ENCODE measurements around the gene EIF4G2.
"Not testable (repeated sequence)": the region's sequence is repeated elsewhere in the genome, so short reads cannot be mapped to it uniquely, and the experiment has no call there.

Gene EIF4G2

DNA sequence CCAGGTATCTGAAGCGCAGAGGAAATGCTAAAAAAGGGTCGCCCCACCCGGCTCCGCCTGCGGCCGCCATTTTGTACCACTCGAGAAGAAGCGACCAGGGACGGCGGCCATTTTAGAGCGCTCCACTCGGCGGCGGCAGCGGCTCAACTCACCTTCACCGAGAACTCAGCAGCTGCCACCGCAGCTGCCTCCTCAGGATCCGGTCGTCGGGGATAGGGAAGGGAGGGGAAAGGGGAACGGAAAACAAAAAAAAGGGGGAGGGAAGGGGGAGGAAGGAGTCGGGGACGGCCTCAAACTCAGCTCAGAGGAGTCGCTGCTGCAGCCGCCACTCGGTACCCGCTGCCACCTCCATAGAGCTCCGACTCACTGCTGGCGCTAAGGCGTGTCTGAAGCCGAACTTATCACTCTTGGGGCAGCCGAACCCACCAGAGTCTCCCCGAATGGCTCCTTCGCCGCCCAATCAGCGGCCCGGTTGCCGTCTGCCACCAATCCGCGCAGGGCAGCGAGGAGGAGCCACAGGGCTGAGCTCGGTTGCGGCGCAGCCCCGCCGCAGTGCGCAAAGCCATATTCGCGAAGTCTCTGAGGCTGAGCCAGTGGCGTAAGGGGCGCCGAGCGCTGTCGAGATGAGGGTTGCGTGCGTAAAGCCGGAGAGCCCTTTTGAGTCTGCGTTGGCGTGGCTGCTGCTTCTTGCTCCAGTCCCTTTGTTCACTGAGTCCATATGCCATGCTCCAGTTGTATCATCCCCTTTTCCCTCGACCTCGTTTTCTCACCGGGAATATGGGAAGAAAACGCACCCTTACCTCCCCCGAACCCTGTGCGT lies at the start of gene EIF4G2:
Gene EIF4G2 (minus strand): TSS at position 374 of the 820 bp plus-strand sequence.
- peak; percentile 97 for DNase-seq (ENCODE audit: low read depth, low spot score)

DNA sequence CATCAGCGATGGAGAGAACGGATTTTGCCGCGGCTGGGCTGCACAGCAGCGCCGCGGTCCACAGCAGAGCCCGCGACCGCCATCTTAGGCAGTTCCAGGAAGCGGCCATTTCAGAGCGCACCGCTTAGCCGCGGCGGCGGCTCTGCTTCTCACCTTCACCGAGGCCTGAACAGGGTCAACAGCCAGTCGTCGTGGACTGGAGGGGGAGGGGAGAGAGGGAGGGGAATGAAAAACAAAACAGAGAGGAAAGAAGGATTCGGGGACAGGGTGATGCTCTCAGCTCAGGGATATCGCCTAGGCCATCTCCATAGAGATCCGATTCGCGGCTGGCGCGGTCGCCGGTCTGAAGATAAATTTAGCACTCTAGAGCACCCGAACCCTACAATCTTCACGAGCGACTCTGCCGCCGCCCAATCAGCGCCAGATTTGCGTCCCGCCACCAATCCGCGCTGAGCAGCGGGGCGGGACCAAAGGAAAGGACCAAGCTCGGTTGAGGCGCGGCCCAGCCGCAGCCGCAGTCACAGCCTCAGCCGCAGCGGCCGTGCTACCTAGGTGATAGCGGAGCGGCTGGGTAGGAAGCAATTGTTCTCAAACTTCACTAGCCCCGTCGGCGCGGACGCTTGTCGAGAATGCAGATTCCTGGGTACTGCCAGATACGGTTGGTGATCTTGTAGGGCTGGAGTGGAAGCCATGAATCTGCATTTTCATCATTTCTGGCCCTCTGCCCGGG lies 49.1 kb upstream of the EIF4G2 start, which contains the start of gene ZBED5:
Gene ZBED5 (minus strand): TSS at position 345 of the 730 bp plus-strand sequence. CDS start 3,108 bp downstream, outside the sequence.
- DNase-seq (ENCODE audit: low read depth, low spot score) = peak; percentile 94

DNA sequence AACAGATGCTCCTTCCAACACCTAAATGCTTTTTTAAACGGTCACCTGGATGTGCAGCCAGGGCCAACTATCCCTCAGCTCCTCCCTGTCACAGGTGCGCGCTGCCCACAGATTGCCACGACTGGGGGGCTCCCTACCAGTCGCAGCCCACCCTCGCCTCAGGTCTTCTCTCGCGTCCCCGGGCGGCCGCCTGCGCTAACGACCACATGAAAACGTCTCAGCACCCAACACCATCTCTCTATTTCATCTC lies 48.7 kb upstream of the EIF4G2 start:
- DNase-seq (ENCODE audit: low read depth, low spot score) = no peak

DNA sequence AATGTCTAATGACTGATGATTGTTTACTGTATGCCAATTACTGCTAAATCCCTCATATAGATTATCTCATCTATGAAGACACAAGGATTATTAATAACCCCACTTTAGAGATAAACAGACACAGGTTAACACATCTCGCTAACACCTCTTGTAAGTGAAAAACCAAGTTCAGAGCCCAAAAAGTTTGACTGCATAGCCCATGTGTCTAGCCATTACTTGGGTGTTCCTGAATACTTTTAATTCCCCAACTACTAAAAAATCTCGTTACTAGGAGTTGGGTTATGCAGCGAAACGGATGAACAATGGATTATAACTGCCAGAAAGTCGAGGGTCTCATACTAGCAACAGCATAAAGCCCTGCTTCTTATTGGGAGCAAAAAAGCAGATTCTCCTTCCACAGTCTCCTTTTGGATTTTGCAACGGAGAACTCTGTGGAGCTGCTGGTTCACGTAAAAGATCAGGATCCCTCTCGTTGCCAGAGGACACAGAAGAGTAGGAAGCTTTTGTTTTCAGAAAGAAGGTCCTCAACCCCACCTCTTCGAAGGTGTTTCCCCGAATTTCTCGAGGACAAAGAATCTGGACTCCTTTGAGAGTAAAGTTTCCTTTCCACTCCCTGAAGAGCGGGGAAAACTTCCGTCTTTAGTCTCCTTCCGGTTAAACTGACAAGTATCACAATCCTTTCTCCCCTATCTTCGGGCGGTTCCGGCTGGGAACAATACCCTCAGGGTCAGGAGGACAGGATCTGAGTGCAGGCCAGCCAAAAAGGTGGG lies 48.1 kb upstream of the EIF4G2 start:
- DNase-seq (ENCODE audit: low read depth, low spot score) = no peak

DNA sequence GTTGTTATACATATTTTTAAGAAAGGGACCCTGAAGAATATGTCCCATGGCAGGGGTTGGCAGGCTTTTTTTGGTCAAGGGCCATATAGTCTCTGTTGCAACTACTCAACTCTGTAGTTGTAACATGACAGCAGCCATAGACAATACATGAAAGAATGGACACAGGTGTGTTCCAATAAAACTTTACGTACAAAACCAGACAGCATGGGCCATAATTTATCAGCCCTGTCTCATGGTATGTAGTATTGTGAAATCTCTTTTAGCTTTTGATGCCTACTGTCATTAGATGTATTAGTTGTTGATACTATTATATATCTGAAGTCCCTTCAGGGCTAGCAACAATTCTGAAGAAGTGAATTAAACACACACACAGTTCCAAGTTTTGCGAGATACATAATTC lies 46.6 kb upstream of the EIF4G2 start:
- no peak for DNase-seq (ENCODE audit: low read depth, low spot score)

DNA sequence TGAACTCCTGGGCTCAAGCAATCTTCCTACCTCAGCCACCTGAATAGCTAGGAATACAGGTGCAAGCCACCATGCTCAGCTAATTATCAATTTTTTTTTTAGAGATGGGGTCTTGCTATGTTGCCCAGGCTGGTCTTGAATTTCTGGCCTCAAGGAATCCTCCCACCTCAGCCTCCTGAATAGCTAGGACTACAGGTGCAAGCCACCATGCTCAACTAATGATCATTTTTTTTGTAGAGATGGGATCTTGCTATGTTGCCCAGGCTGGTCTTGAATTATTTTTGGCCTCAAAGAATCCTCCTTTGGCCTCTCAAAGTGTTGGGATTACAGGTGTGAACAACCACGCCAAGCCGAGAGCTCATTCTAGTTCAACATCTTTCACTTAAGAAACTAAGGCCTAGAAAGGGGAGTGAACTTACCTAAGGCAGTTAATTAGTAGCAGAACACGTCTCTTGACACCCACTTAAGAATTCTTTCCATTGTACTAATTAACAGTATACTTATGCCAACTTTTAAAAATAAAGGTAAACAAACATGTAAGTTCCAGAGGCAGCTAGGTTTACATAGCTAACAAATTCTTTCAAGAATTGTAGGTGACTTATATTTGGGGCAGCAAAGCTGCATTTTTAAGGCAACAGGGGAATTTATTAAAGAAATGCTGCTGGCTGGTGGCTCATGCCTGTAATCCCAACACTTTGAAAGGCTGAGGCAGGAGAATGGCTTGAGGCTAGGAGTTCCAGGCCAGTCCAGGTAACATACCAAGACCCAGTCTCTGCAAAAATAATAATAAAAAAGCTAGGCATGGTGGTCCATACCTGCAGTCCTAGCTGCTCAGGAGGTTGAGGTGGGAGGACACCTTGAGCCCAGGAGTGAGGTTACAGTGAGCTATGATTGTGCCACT lies 39.5 kb upstream of the EIF4G2 start:
- DNase-seq (ENCODE audit: low read depth, low spot score) = no peak

DNA sequence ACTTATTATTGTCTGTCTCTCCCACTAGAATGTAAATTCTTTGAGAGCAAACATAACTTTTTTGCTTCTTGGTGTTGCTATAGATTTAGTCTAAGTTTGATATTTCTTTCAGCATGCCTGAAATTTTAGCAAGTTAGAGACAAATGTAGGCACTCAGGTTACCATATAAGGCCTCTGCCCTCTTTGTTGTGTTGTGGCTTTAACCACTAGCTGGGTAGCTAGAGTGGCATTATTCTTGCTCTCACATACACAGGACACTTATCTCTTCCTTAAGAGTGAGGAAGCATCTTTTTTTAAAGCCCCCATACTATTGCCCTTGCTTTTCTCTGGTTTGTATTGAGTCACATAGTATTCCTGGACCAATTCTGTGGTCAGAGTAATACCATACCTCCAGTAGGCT lies 37.9 kb upstream of the EIF4G2 start:
- no peak for DNase-seq (ENCODE audit: low read depth, low spot score)

DNA sequence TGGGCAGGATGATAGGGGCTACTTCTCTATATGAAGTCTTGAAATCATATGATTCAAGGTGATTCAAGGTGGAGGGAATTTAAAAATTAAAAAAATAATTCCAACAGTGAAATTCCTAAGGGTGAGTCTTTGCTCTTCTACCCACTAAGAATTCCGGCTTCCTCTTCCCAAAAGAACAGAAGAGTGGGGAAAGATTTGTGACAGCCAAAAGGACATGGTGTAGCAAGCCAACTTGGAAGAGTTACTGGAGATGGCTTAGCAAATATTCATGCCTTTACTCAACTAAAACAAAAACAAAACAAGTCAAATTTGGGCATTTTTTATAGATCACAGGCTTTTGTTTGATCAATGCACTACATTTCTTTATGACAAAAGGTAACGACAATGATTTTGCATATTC lies 36.9 kb upstream of the EIF4G2 start:
- DNase-seq (ENCODE audit: low read depth, low spot score) = no peak

DNA sequence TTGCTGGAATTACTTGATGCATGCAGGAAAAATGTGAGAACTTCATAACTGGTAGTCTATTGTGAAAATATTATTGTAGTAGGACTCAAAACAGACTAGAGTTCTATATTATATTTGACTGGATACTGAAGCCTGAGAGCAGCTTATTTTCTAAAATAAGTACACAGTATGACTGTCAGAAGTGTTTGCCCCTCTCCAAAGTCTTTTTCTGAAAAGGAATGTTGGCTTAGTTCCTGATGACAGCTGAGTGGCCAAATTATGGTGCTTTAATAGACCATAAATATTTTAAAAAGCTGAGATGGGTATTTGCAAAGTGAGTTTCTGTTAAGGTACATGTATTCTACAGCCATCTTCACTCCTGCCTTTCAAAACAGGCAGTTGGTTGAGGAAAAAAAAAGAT lies 36.1 kb upstream of the EIF4G2 start:
- no peak for DNase-seq (ENCODE audit: low read depth, low spot score)

DNA sequence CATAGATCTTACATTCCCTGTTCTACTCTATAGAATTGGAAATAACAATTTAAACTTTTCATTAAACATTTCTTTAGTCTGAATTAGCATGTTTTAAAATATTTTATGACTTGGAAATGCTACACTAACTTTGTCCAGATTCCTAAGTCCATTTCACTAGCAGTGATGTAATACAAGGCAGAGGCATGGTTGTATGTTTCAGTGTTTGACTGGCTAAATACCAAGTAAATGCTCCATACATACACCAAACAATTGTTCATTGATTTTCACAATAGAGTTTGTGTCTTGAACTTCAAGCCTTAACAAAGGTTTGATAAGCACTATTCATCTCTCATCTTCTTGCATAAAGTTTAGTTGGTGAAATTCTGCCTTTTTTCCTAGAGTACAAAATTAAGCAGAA lies 35.6 kb upstream of the EIF4G2 start:
- no peak for DNase-seq (ENCODE audit: low read depth, low spot score)

DNA sequence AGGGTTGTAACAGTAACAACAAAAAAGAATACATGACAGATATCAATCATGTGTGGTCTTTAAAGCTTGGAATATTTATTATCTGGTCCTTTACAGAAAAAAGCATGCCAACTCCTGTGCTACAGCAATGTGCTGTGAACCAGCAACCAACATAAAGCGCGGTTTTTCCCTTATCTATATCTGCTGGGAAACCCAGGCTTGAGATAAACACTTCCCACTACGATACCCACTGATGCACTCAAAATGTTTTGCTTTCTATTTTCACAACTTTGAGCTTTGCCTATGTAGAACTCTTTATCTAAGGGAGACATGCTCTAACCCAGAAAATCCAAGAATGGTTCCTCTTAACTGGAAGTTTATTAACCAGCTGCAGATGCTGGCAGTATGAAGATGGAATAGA lies 30.2 kb upstream of the EIF4G2 start:
- DNase-seq (ENCODE audit: low read depth, low spot score) = no peak

DNA sequence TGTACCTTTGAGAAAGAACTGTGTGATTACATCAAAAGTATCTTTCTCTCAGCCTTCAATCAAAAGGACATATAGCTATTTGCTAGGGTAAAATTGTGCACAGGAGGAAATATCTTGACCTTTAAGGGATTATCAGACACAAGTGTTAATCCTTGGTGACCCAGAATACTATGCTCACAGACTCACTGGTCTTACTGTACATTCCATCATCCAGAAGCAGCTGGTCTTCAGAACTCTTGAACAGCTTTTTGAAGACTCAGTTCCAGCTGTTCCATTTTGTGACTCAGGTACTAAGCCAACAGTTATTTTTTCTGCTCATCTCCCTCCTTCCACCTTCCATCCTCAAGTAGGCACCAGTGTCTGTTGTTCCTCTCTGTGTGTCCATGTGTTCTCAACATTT lies 29.4 kb upstream of the EIF4G2 start:
- no peak for DNase-seq (ENCODE audit: low read depth, low spot score)

DNA sequence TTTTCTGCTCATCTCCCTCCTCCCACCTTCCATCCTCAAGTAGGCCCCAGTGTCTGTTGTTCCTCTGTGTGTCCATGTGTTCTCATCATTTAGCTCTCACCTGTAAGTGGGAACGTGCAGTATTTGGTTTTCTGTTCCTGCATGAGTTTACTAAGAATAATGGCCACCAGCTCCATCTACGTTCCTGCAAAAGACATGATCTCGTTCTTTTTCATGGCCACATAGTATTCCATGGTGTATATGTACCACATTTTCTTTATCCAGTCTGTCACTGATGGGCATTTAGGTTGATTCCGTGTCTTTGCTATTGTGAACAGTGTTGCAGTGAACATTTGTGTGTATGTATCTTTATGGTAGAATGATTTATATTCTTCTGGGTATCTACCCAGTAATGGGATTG lies 28.2 kb upstream of the EIF4G2 start:
- DNase-seq (ENCODE audit: low read depth, low spot score) = not testable (repeated sequence)

DNA sequence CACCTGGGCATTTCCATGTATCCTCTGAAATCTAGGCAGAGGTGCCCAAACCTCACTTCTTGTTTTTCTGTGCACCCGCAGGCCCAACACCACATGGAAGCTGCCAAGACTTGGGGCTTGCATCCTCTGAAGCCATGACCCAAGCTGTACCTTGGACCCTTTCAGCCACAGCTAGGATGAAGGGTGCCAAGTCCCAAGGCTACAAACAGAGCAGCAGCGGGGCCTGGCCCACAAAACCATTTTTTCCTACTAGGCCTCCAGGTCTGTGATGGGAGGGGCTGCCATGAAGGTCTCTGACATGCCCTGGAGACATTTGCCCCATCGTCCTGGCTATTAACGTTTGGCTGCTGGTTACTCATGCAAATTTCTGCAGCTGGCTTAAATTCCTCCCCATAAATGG lies 20.4 kb upstream of the EIF4G2 start:
- DNase-seq (ENCODE audit: low read depth, low spot score) = no peak

DNA sequence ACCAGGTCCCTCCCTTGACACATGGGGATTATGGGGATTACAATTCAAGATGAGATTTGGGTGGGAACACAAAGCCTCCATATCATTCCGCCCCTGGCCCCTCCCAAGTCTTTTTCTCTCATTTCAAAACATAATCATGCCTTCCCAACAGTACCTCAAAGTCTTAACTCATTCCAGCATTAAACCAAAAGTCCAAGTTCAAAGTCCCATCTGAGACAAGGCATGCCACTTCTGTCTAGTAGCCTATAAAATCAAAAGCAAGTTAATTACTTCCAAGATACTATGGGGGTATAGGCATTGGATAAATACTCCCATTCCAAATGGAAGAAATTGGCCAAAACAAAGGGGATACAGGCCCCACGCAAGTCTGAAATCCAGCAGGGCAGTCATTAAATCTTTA lies 19.7 kb upstream of the EIF4G2 start:
- no peak for DNase-seq (ENCODE audit: low read depth, low spot score)

DNA sequence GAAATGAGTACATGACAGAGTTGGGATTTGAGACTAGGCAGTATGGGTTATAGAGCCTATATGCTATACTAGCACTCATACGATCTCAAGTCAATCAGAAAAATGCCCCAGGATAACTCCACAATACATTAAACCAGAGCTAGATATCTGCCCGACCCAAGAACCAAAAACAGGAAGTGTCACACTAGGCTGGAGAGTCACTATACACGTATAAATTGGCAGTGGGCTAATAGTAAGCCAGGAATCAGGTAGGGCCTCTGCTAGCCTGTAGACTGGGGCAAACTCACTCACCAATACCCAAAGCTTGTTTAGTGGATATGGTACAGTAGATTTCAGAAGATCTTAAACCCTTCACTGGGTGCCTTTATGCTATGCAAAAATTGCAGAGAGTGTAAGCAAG lies 16.2 kb upstream of the EIF4G2 start:
- DNase-seq (ENCODE audit: low read depth, low spot score) = no peak

DNA sequence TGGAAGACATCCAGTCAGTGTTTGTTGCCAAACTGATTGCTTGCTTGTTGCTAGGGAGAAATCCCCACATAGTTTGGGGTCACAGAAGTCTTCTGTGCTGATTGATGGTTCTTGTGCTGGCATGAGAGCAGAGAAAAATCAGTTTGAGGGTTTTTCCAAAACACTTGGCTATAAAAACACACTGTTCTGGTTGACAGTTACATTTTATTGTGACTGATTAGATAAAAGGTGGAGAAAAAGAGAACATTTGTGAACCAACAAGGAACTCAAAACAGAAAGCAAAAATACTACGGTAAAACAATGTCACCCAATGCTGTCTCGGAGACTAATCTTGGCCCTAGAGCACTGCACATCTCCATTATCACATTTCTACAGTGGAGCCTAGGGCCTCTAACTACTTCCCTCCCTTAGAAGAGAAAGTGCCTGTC lies 14.4 kb upstream of the EIF4G2 start:
- no peak for DNase-seq (ENCODE audit: low read depth, low spot score)

DNA sequence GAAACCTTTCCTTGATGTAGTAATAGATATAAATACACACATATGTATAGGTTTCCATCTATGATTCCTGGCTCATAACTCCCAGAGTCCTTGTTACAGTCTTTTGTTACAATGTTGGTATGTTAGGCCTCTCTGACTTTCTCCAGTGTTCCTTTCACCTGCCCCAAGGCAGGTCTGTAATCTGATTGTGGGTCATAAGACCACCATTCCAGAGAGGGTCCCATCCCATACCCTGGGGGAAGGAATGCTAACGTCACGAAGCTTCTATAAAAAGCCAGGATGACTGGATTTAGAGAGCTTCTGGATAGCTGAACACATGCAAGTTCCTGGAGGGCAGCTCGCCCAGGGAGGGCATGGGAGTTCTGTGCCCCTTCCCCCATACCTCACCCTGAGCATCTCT lies 13.8 kb upstream of the EIF4G2 start:
- not testable (repeated sequence) for DNase-seq (ENCODE audit: low read depth, low spot score)

DNA sequence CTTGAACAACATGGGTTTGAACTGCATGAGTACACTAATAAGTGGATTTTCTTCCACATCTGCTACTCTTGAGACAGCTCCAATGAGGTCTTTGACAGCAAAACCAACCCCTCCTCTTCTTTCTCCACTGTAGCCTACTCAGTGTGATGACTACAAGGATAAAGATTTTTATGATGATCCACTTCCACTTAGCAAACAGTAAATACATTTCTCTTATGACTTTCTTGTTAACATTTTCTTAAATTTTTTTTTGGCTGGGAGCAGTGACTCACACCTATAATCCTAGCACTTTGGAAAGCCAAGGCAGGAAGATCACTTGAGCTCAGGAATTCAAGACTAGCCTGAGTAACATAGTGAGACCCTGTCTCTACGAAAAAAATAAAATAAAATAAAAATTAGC lies 9.9 kb upstream of the EIF4G2 start:
- DNase-seq (ENCODE audit: low read depth, low spot score) = no peak

DNA sequence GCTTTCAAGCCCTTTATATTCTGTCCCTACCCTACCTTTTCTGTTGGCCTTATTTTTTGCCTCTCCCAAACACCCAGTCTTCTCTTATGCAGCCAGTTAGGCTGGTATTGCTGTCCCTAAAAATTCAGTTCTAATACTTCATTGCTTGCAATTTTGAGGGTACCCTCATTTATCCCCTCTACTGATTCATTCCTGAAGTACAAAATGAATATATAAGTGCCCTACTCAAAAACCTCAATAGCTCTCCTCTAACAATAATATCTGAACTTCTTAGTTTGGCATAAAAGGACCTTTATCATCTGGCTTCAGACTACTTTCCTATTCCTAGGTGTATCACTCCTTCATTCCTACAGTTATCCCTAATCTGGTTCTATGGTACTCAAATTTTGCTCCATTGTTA lies 5.2 kb upstream of the EIF4G2 start:
- no peak for DNase-seq (ENCODE audit: low read depth, low spot score)

DNA sequence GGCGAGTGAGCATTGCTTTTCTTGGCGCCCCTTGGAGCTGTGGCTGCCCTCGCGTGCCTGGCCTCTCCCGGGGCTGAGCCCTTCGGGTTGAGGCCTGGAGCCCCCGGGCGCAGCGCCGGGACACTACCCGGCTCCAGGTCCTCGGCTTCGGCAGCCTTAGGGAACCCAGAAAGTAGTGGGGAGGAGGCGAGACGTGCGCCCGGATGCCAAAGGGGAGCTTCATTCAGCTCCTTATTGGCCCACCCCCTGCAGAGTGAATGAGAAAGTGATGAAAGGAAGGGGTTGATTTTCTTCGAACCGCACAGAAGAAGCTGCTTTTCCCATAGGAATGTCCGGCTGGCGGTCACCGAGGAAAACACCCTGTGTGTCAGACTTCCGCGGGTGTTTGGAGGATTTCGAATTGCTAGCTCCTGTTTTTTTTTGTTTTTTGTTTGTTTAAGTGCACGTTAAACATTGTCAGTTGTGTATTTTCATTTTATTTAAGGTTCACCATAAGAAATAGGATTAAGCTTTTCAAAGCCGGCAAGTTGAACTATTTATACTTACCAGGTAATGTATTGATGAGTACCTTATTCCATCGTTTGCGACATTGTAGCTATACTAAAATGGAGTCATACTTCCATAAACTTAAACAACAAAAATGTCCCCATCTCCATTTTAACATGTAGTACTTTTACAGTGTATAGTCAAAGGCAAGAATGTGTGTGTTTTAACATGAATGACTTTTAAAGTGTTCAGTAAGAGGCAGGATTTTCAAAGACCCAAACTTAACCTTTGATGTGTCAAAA lies 841 bp upstream of the EIF4G2 start:
- DNase-seq (ENCODE audit: low read depth, low spot score) = no peak
